ENCODE measurements around the gene MBLAC1. TPM values are rescaled to one million over a fixed set of nuclear protein-coding genes. Genes with fewer than 3 reads are reported as not detected.

The MBLAC1 gene
- total RNA-seq, 1 experiment from 2014 or later: 5.2 TPM

DNA sequence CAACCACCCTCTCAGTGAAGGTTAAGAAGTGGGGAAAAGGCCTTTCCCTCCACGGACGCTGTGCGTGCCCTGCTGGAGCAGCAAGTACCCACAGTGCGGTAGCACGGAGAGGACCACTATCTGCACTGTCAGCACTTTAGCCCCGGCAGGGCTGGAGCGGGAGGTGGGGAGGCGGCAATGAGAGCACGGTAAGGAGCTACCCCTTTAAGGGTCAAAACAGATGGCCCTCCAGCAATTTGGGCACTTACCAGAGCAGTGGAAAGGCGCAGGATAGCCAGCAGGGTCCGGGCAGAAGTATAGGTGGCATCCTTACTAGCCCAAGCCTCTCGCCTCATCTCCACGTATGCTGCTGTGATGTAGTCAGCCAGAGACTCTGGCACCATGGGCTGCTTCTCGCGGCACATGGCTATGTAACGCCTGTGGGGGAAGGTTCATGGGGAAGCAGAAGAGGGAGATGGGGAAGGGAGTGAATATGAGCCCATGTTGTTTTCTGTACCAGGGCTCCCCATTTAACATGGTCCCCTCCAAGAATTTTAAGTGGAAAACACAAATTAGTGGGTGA lies 32.8 kb upstream of the MBLAC1 start:
- BruUV-seq (replicated peaks): no TSS peak
- H3K36me3 ChIP-seq (ENCODE audit: control insufficient read depth, insufficient read depth, low read length): peaks cover 46% of the 10 kb centered on the region
- CTCF ChIA-PET: no interaction called here
- peaks cover 23% of the 10 kb centered on the region for H3K4me1 ChIP-seq (ENCODE audit: control insufficient read depth, insufficient read depth, low read length)
- POLR2A ChIA-PET: no interaction called here
- TF ChIP-seq SIN3A (IDR thresholded peaks at IDR 0.05; ENCODE audit: borderline replicate concordance, insufficient read depth, low read depth, low read length) (no peak), POLR2AphosphoS5 (IDR thresholded peaks at IDR 0.05; ENCODE audit: low read depth, low read length) (peak; percentile 48; the same call in 1 of the 2 replicates), CTCF (IDR thresholded peaks at IDR 0.05) (no peak), TCF7L2 (IDR thresholded peaks at IDR 0.05; ENCODE audit: low read depth, low read length) (no peak)
- TF ChIP-seq, protein P1, sequence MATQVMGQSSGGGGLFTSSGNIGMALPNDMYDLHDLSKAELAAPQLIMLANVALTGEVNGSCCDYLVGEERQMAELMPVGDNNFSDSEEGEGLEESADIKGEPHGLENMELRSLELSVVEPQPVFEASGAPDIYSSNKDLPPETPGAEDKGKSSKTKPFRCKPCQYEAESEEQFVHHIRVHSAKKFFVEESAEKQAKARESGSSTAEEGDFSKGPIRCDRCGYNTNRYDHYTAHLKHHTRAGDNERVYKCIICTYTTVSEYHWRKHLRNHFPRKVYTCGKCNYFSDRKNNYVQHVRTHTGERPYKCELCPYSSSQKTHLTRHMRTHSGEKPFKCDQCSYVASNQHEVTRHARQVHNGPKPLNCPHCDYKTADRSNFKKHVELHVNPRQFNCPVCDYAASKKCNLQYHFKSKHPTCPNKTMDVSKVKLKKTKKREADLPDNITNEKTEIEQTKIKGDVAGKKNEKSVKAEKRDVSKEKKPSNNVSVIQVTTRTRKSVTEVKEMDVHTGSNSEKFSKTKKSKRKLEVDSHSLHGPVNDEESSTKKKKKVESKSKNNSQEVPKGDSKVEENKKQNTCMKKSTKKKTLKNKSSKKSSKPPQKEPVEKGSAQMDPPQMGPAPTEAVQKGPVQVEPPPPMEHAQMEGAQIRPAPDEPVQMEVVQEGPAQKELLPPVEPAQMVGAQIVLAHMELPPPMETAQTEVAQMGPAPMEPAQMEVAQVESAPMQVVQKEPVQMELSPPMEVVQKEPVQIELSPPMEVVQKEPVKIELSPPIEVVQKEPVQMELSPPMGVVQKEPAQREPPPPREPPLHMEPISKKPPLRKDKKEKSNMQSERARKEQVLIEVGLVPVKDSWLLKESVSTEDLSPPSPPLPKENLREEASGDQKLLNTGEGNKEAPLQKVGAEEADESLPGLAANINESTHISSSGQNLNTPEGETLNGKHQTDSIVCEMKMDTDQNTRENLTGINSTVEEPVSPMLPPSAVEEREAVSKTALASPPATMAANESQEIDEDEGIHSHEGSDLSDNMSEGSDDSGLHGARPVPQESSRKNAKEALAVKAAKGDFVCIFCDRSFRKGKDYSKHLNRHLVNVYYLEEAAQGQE (IDR thresholded peaks at IDR 0.05; ENCODE audit: insufficient read depth in 1 of 2, low read depth in 2 of 2, low read length in 1 of 2): no peak
- H3K27ac ChIP-seq (ENCODE audit: low read length): peak overlapping the region; percentile 52; the same call in 1 of the 2 replicates
- DNase-seq (ENCODE audit: low read depth, low spot score) (no peak), ATAC-seq (peak; percentile 19; the same call in 1 of the 2 replicates)
- no peaks in the 10 kb centered on the region for H3K9me3 ChIP-seq (ENCODE audit: control insufficient read depth, insufficient read depth, low read depth, low read length)
- in situ Hi-C loops (cut with HindIII; ENCODE audit: low pct_unique_long_range_greater_than_20kb, low sequenced_read_pairs): no loop called here
- intact Hi-C loops (cut with micrococcal nuclease; ENCODE audit: unreplicated experiment): no loop called here
- no peaks in the 10 kb centered on the region for H3K27me3 ChIP-seq (ENCODE audit: control insufficient read depth, insufficient read depth, low read length)
- H3K4me3 ChIP-seq (ENCODE audit: low read depth in 2 of 2, low read length in 2 of 2): no peak overlapping the region

DNA sequence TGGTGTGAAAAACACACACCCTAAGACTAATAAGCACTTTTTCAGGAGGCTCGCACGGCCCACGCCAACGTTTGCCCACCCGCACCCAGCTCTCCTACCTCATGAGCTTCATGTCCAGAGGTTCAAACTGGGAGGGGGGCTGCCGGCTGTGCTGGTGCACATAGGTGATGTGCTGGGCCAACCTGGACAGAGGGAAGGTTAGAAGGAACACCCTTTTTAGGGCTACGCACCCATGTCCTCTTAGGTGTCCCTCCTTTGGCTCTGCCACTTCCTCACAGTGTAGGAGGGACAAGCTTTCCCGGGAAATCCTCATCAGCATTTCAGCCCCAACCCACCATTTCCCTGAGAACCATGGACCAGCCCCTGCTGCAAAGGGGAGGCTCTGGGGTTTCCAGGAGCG lies 31.5 kb upstream of the MBLAC1 start:
- H3K27me3 ChIP-seq (ENCODE audit: control insufficient read depth, insufficient read depth, low read length): no peaks in the 10 kb centered on the region
- ATAC-seq (no peak), DNase-seq (ENCODE audit: low read depth, low spot score) (no peak)
- no TSS peak for BruUV-seq (replicated peaks)
- H3K4me1 ChIP-seq (ENCODE audit: control insufficient read depth, insufficient read depth, low read length): peaks cover 28% of the 10 kb centered on the region
- intact Hi-C loops (cut with micrococcal nuclease; ENCODE audit: unreplicated experiment): no loop called here
- in situ Hi-C loops (cut with HindIII; ENCODE audit: low pct_unique_long_range_greater_than_20kb, low sequenced_read_pairs): no loop called here
- H3K27ac ChIP-seq (ENCODE audit: low read length): peak overlapping the region; percentile 36; the same call in 1 of the 2 replicates
- H3K9me3 ChIP-seq (ENCODE audit: control insufficient read depth, insufficient read depth, low read depth, low read length): no peaks in the 10 kb centered on the region
- no peak overlapping the region for H3K4me3 ChIP-seq (ENCODE audit: low read depth in 2 of 2, low read length in 2 of 2)
- ChIA-PET POLR2A (no interaction called here), CTCF (no interaction called here)
- H3K36me3 ChIP-seq (ENCODE audit: control insufficient read depth, insufficient read depth, low read length): peaks cover 55% of the 10 kb centered on the region
- TF ChIP-seq, protein P1 (IDR thresholded peaks at IDR 0.05; ENCODE audit: insufficient read depth in 1 of 2, low read depth in 2 of 2, low read length in 1 of 2): no peak
- TF ChIP-seq POLR2AphosphoS5 (IDR thresholded peaks at IDR 0.05; ENCODE audit: low read depth, low read length): no peak
- no peak for TF ChIP-seq TCF7L2 (IDR thresholded peaks at IDR 0.05; ENCODE audit: low read depth, low read length)
- TF ChIP-seq SIN3A (IDR thresholded peaks at IDR 0.05; ENCODE audit: borderline replicate concordance, insufficient read depth, low read depth, low read length): no peak
- no peak for TF ChIP-seq CTCF (IDR thresholded peaks at IDR 0.05)

Data from Panc1 (cell line).